Nephron (organoid): Measurements from ENCODE around the gene U2SURP.

Source experiments
- H3K27ac Mint-ChIP-seq, 3 experiments: 2 replicates each; pipeline ENCODE4 v1.8.0; 2020; ENCODE audit warnings: mixed read lengths in 3 of 3, mild to moderate bottlenecking in 2 of 3, moderate library complexity in 1 of 3
- H3K27me3 Mint-ChIP-seq: 2 replicates; pipeline ENCODE4 v1.8.0; 2021; ENCODE audit warnings: low read depth, mild to moderate bottlenecking, moderate library complexity, mixed read lengths
- H3K36me3 Mint-ChIP-seq: 2 replicates; pipeline ENCODE4 v1.8.0; 2020; ENCODE audit warnings: low read depth, mixed read lengths
- H3K4me1 Mint-ChIP-seq: 2 replicates; pipeline ENCODE4 v1.8.0; 2020; ENCODE audit warnings: mixed read lengths
- H3K4me3 Mint-ChIP-seq, 3 experiments: 2 replicates each; pipeline ENCODE4 v1.8.0; 2020; ENCODE audit warnings: mild to moderate bottlenecking in 3 of 3, mixed read lengths in 3 of 3, moderate library complexity in 2 of 3
- H3K9me3 Mint-ChIP-seq: 2 replicates; pipeline ENCODE4 v1.8.0; 2020; ENCODE audit warnings: mixed read lengths
- CTCF ChIP-seq, 3 experiments: fragments of 200-600 bp; sonication (generic); IDR thresholded peaks; one replicate each; pipeline ENCODE4 v1.5.0; 2021; ENCODE audit warnings: antibody characterized with exemption in 3 of 3; ENCODE audit not compliant: unreplicated experiment in 3 of 3

Gene U2SURP

GRCh38 chr3:142963516-142964448 lies 37.6 kb upstream of the U2SURP start, which contains the start of gene PAQR9:
PAQR9 (minus strand) TSS chr3:142963674; CDS start chr3:142963336, 338 bp downstream.
- Mint-ChIP-seq H3K36me3 (no peaks in the 10 kb centered on the region), H3K4me3 (peak within 1 kb of the TSS; percentile 92 to 94 (median 93)), H3K9me3 (peaks cover 11% of the 10 kb centered on the region), H3K4me1 (no peaks in the 10 kb centered on the region), H3K27me3 (peaks cover 61% of the 10 kb centered on the region), H3K27ac (peak within 1 kb of the TSS in 2 of 3 experiments; percentile 29 to 78)
- TF ChIP-seq CTCF (IDR thresholded peaks at IDR 0.05; ENCODE audit: unreplicated experiment in 3 of 3), result no peak

- Mint-ChIP-seq H3K9me3 (peaks cover 11% of the 10 kb centered on the region), H3K27me3 (peaks cover 62% of the 10 kb centered on the region), H3K36me3 (no peaks in the 10 kb centered on the region), H3K4me1 (no peaks in the 10 kb centered on the region), H3K27ac (no peak overlapping the region), H3K4me3 (peak overlapping the region in 2 of 3 experiments; percentile 66 to 72)
- no peak for TF ChIP-seq CTCF (IDR thresholded peaks at IDR 0.05; ENCODE audit: unreplicated experiment in 3 of 3)
Measured at GRCh38 chr3:142965581-142965980, 35.8 kb upstream of the U2SURP start.

- Mint-ChIP-seq H3K4me1 (no peaks in the 10 kb centered on the region), H3K27ac (no peak overlapping the region), H3K9me3 (peaks cover 11% of the 10 kb centered on the region), H3K36me3 (no peaks in the 10 kb centered on the region), H3K27me3 (peaks cover 55% of the 10 kb centered on the region), H3K4me3 (no peak overlapping the region)
- no peak for TF ChIP-seq CTCF (IDR thresholded peaks at IDR 0.05; ENCODE audit: unreplicated experiment in 3 of 3)
Measured at GRCh38 chr3:142966808-142967207, 34.6 kb upstream of the U2SURP start.

GRCh38 chr3:142968319-142969025 lies 32.9 kb upstream of the U2SURP start:
- TF ChIP-seq CTCF (IDR thresholded peaks at IDR 0.05; ENCODE audit: unreplicated experiment in 3 of 3), result no peak
- no peak overlapping the region for H3K27ac Mint-ChIP-seq
- H3K36me3 Mint-ChIP-seq, result no peaks in the 10 kb centered on the region
- no peak overlapping the region for H3K4me3 Mint-ChIP-seq
- H3K9me3 Mint-ChIP-seq, result peaks cover 4% of the 10 kb centered on the region
- no peaks in the 10 kb centered on the region for H3K4me1 Mint-ChIP-seq
- peaks cover 46% of the 10 kb centered on the region for H3K27me3 Mint-ChIP-seq

GRCh38 chr3:142971431-142971830 lies 29.9 kb upstream of the U2SURP start:
- H3K36me3 Mint-ChIP-seq, result no peaks in the 10 kb centered on the region
- no peak overlapping the region for H3K27ac Mint-ChIP-seq
- TF ChIP-seq CTCF (IDR thresholded peaks at IDR 0.05; ENCODE audit: unreplicated experiment in 3 of 3), result no peak
- H3K9me3 Mint-ChIP-seq, result no peaks in the 10 kb centered on the region
- peaks cover 20% of the 10 kb centered on the region for H3K27me3 Mint-ChIP-seq
- no peaks in the 10 kb centered on the region for H3K4me1 Mint-ChIP-seq
- no peak overlapping the region for H3K4me3 Mint-ChIP-seq
